Measurements from ENCODE around the gene ADARB1.

- no peak for TF ChIP-seq CTCF (conservative IDR thresholded peaks at IDR 0.05; ENCODE audit: low read length)
- TF ChIP-seq EZH2phosphoT487 (IDR thresholded peaks at IDR 0.05; ENCODE audit: borderline replicate concordance, low read depth, low read length), result no peak
Observed at GRCh38 chr21:45234127-45234526, 159.7 kb downstream of the ADARB1 start.

All from OCI-LY7 (cell line).